ENCODE data around the gene NKPD1. TPM values are rescaled to one million over a fixed set of nuclear protein-coding genes. Genes with fewer than 3 reads are reported as not detected.

Gene NKPD1
- polyA plus RNA-seq, 1 experiment: 0.05 TPM

- H3K27me3 ChIP-seq (ENCODE audit: control insufficient read depth, insufficient read depth, low read length): no peaks in the 10 kb centered on the region
- no peak for DNase-seq (ENCODE audit: low read depth)
- no peak overlapping the region for H3K4me3 ChIP-seq (ENCODE audit: low read depth, low read length)
- peaks cover 1% of the 10 kb centered on the region; the same call in 1 of the 2 replicates for H3K36me3 ChIP-seq (ENCODE audit: control insufficient read depth, insufficient read depth, low read length)
- ChIA-PET CTCF (interaction anchor here (1.1 kb wide), 1 partner anchor 10 kb away, joined by 3 read pairs; no protein-coding TSS in a partner anchor), POLR2A (no interaction called here)
- TF ChIP-seq, protein P1, sequence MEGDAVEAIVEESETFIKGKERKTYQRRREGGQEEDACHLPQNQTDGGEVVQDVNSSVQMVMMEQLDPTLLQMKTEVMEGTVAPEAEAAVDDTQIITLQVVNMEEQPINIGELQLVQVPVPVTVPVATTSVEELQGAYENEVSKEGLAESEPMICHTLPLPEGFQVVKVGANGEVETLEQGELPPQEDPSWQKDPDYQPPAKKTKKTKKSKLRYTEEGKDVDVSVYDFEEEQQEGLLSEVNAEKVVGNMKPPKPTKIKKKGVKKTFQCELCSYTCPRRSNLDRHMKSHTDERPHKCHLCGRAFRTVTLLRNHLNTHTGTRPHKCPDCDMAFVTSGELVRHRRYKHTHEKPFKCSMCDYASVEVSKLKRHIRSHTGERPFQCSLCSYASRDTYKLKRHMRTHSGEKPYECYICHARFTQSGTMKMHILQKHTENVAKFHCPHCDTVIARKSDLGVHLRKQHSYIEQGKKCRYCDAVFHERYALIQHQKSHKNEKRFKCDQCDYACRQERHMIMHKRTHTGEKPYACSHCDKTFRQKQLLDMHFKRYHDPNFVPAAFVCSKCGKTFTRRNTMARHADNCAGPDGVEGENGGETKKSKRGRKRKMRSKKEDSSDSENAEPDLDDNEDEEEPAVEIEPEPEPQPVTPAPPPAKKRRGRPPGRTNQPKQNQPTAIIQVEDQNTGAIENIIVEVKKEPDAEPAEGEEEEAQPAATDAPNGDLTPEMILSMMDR (IDR thresholded peaks at IDR 0.05; ENCODE audit: insufficient read depth, low read depth, low read length): no peak
Observed at GRCh38 chr19:45128146-45128545, 32.6 kb downstream of the NKPD1 start.

GRCh38 chr19:45126654-45127053, 34.1 kb downstream of the NKPD1 start:
- DNase-seq (ENCODE audit: low read depth): no peak
- TF ChIP-seq, protein P1 (IDR thresholded peaks at IDR 0.05; ENCODE audit: insufficient read depth, low read depth, low read length): no peak
- ChIA-PET POLR2A (no interaction called here), CTCF (interaction anchor here (0.6 to 2.6 kb wide), 9 partner anchors 12 to 35 kb away, joined by 3 to 15 read pairs (median 4); no protein-coding TSS in a partner anchor)
- Histone ChIP-seq H3K36me3 (ENCODE audit: control insufficient read depth, insufficient read depth, low read length) (peaks cover 1% of the 10 kb centered on the region), H3K27me3 (ENCODE audit: control insufficient read depth, insufficient read depth, low read length) (no peaks in the 10 kb centered on the region), H3K4me3 (ENCODE audit: low read depth, low read length) (no peak overlapping the region)

- CTCF ChIA-PET: interaction anchor here (0.6 to 2.6 kb wide), 13 partner anchors 9 to 126 kb away, joined by 3 to 18 read pairs (median 4); partner anchors contain the start of genes BLOC1S3 and TRAPPC6A
- H3K4me3 ChIP-seq (ENCODE audit: low read depth, low read length): no peak overlapping the region
- TF ChIP-seq, protein P1 (IDR thresholded peaks at IDR 0.05; ENCODE audit: insufficient read depth, low read depth, low read length): peak; percentile 84
- no peaks in the 10 kb centered on the region for H3K27me3 ChIP-seq (ENCODE audit: control insufficient read depth, insufficient read depth, low read length)
- peaks cover 1% of the 10 kb centered on the region for H3K36me3 ChIP-seq (ENCODE audit: control insufficient read depth, insufficient read depth, low read length)
- no peak for DNase-seq (ENCODE audit: low read depth)
- POLR2A ChIA-PET: no interaction called here
Observed at GRCh38 chr19:45125975-45126493, 34.7 kb downstream of the NKPD1 start.

- POLR2A ChIA-PET: no interaction called here
- H3K4me3 ChIP-seq (ENCODE audit: low read depth, low read length): no peak overlapping the region
- peaks cover 1% of the 10 kb centered on the region for H3K36me3 ChIP-seq (ENCODE audit: control insufficient read depth, insufficient read depth, low read length)
- no peak for DNase-seq (ENCODE audit: low read depth)
- no peaks in the 10 kb centered on the region for H3K27me3 ChIP-seq (ENCODE audit: control insufficient read depth, insufficient read depth, low read length)
- CTCF ChIA-PET: interaction anchor here (1.0 to 2.6 kb wide), 13 partner anchors 10 to 214 kb away, joined by 3 to 18 read pairs (median 4); partner anchors contain the start of genes BLOC1S3 and TRAPPC6A
- TF ChIP-seq, protein P1 (IDR thresholded peaks at IDR 0.05; ENCODE audit: insufficient read depth, low read depth, low read length): no peak
Observed at GRCh38 chr19:45125360-45125759, 35.4 kb downstream of the NKPD1 start.

GRCh38 chr19:45124021-45124420, 36.8 kb downstream of the NKPD1 start:
- DNase-seq (ENCODE audit: low read depth): no peak
- ChIA-PET POLR2A (no interaction called here), CTCF (interaction anchor here (1.5 to 1.9 kb wide), 3 partner anchors 11 to 54 kb away, joined by 4 to 18 read pairs (median 5); partner anchors contain the start of genes BLOC1S3 and TRAPPC6A)
- no peaks in the 10 kb centered on the region; the same call in none of the 2 replicates for H3K36me3 ChIP-seq (ENCODE audit: control insufficient read depth, insufficient read depth, low read length)
- no peak overlapping the region for H3K4me3 ChIP-seq (ENCODE audit: low read depth, low read length)
- no peaks in the 10 kb centered on the region for H3K27me3 ChIP-seq (ENCODE audit: control insufficient read depth, insufficient read depth, low read length)
- TF ChIP-seq, protein P1 (IDR thresholded peaks at IDR 0.05; ENCODE audit: insufficient read depth, low read depth, low read length): no peak

All from BJ (cell line).